Measurements from ENCODE around the gene BTBD6. TPM values are rescaled to one million over a fixed set of nuclear protein-coding genes. Genes with fewer than 3 reads are reported as not detected.

Gene BTBD6
- total RNA-seq, 1 experiment from 2014 or later, result 7.8 TPM

GRCh38 chr14:105290621-105291346 lies 42.5 kb downstream of the BTBD6 start (continued):
- TF ChIP-seq MYBL2 (CRISPR knock-in tag; IDR thresholded peaks at IDR 0.05), result no peak
- TF ChIP-seq ATF2 (CRISPR knock-in tag; IDR thresholded peaks at IDR 0.05; ENCODE audit: borderline replicate concordance, low read depth), result no peak

DNA sequence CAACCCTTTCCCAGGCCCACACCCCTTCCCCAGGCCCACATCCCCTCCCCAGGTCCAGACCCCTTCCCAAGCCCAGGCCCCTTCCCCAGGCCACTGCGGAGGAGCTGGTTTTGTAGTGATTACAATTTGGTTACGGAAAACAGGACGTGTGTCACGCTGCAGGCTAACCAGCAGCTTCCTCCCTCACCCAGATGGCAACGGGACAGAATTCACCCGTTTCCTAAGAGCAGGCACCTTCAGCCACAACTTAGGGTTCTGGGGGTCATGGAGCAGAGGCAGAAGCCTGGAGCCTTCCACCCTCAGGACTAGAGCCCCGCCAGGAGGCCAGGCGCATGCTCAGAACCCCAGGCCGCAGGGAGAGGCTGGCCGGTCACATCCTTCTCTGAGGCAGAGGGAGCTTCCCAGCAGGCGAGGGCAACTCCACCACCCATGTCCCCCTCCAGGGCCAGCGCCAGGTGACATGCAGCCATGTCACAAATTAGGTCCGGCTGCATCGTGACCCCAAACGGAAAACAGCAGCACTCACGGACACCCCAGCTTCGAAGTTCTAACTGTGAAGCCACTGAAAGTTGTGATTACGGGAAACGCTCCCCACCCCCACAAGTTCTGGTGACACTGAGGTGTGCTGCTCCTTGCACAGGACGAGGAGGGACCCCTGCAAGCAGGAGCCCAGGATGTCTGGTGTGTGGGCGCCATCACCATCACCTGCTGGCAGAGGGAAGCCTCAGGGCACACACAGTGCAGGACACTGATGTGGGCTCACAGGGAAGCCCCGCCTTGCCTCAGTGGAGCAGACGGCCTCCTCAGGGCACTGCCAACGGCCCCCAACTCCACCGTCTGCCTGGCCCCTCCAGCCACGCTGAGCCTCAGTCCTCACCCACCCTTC lies 44.7 kb downstream of the BTBD6 start:
- Mint-ChIP-seq H3K27me3 (ENCODE audit: low read depth) (no peaks in the 10 kb centered on the region), H3K27ac (no peak overlapping the region), H3K4me1 (no peaks in the 10 kb centered on the region), H3K9me3 (no peaks in the 10 kb centered on the region), H3K4me3 (no peak overlapping the region), H3K36me3 (no peaks in the 10 kb centered on the region)
- ChIA-PET POLR2A (interaction anchor here (1.3 kb wide), 1 partner anchor 8 kb away, joined by 5 read pairs; the partner anchor contains the start of gene BRF1), CTCF (interaction anchor here (1.7 to 4.5 kb wide), 2 partner anchors 59 to 188 kb away, joined by 3 to 13 read pairs; no protein-coding TSS in a partner anchor)
- no peak for DNase-seq (ENCODE audit: low spot score)
- ATAC-seq, result no peak
- no peak for TF ChIP-seq IRF2 (CRISPR knock-in tag; IDR thresholded peaks at IDR 0.05; ENCODE audit: borderline replicate concordance, low read depth)
- no peak for TF ChIP-seq ATF6 (CRISPR knock-in tag; IDR thresholded peaks at IDR 0.05)
- no peak for TF ChIP-seq ATF2 (CRISPR knock-in tag; IDR thresholded peaks at IDR 0.05; ENCODE audit: borderline replicate concordance, low read depth)
- no peak for TF ChIP-seq NFYB (CRISPR knock-in tag; conservative IDR thresholded peaks at IDR 0.05; ENCODE audit: low read depth)
- no peak for TF ChIP-seq ZNF263 (CRISPR knock-in tag; IDR thresholded peaks at IDR 0.05; ENCODE audit: low read depth)
- TF ChIP-seq JUN (CRISPR knock-in tag; IDR thresholded peaks at IDR 0.05), result no peak
- no peak for TF ChIP-seq RORB (CRISPR knock-in tag; IDR thresholded peaks at IDR 0.05)
- TF ChIP-seq NFATC4 (CRISPR knock-in tag; IDR thresholded peaks at IDR 0.05), result no peak
- TF ChIP-seq, protein P1, sequence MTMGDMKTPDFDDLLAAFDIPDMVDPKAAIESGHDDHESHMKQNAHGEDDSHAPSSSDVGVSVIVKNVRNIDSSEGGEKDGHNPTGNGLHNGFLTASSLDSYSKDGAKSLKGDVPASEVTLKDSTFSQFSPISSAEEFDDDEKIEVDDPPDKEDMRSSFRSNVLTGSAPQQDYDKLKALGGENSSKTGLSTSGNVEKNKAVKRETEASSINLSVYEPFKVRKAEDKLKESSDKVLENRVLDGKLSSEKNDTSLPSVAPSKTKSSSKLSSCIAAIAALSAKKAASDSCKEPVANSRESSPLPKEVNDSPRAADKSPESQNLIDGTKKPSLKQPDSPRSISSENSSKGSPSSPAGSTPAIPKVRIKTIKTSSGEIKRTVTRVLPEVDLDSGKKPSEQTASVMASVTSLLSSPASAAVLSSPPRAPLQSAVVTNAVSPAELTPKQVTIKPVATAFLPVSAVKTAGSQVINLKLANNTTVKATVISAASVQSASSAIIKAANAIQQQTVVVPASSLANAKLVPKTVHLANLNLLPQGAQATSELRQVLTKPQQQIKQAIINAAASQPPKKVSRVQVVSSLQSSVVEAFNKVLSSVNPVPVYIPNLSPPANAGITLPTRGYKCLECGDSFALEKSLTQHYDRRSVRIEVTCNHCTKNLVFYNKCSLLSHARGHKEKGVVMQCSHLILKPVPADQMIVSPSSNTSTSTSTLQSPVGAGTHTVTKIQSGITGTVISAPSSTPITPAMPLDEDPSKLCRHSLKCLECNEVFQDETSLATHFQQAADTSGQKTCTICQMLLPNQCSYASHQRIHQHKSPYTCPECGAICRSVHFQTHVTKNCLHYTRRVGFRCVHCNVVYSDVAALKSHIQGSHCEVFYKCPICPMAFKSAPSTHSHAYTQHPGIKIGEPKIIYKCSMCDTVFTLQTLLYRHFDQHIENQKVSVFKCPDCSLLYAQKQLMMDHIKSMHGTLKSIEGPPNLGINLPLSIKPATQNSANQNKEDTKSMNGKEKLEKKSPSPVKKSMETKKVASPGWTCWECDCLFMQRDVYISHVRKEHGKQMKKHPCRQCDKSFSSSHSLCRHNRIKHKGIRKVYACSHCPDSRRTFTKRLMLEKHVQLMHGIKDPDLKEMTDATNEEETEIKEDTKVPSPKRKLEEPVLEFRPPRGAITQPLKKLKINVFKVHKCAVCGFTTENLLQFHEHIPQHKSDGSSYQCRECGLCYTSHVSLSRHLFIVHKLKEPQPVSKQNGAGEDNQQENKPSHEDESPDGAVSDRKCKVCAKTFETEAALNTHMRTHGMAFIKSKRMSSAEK (CRISPR knock-in tag; IDR thresholded peaks at IDR 0.05; ENCODE audit: borderline replicate concordance), result no peak

- CTCF ChIA-PET, result interaction anchor here (4.5 kb wide), 1 partner anchor 58 kb away, joined by 13 read pairs; no protein-coding TSS in a partner anchor
- TF ChIP-seq TCF7 (CRISPR knock-in tag; IDR thresholded peaks at IDR 0.05; ENCODE audit: low read depth) (no peak), JAZF1 (CRISPR knock-in tag; IDR thresholded peaks at IDR 0.05) (no peak), ATF3 (CRISPR knock-in tag; conservative IDR thresholded peaks at IDR 0.05) (no peak), E2F4 (CRISPR knock-in tag; IDR thresholded peaks at IDR 0.05; ENCODE audit: borderline replicate concordance, low read depth) (no peak), TP53 (CRISPR knock-in tag; IDR thresholded peaks at IDR 0.05) (no peak)
- TF ChIP-seq, protein P2, sequence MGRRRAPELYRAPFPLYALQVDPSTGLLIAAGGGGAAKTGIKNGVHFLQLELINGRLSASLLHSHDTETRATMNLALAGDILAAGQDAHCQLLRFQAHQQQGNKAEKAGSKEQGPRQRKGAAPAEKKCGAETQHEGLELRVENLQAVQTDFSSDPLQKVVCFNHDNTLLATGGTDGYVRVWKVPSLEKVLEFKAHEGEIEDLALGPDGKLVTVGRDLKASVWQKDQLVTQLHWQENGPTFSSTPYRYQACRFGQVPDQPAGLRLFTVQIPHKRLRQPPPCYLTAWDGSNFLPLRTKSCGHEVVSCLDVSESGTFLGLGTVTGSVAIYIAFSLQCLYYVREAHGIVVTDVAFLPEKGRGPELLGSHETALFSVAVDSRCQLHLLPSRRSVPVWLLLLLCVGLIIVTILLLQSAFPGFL (CRISPR knock-in tag; IDR thresholded peaks at IDR 0.05; ENCODE audit: borderline replicate concordance), result no peak
- TF ChIP-seq, protein P3, sequence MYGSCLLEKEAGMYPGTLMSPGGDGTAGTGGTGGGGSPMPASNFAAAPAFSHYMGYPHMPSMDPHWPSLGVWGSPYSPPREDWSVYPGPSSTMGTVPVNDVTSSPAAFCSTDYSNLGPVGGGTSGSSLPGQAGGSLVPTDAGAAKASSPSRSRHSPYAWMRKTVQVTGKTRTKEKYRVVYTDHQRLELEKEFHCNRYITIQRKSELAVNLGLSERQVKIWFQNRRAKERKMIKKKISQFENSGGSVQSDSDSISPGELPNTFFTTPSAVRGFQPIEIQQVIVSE (CRISPR knock-in tag; IDR thresholded peaks at IDR 0.05; ENCODE audit: borderline replicate concordance), result no peak
Observed at GRCh38 chr14:105294142-105294597, 45.8 kb downstream of the BTBD6 start.

More at GRCh38 chr14:105294142-105294597, 45.8 kb downstream of the BTBD6 start:
- Mint-ChIP-seq H3K36me3 (no peaks in the 10 kb centered on the region), H3K9me3 (no peaks in the 10 kb centered on the region), H3K27me3 (ENCODE audit: low read depth) (peaks cover 6% of the 10 kb centered on the region), H3K4me3 (no peak overlapping the region), H3K4me1 (no peaks in the 10 kb centered on the region), H3K27ac (peak overlapping the region; percentile 67)
- POLR2A ChIA-PET, result no interaction called here
- DNase-seq (ENCODE audit: low spot score) (no peak), ATAC-seq (no peak)
